Neural cell (in vitro differentiated cells): ENCODE measurements around the gene PRKCZ. TPM values are rescaled to one million over a fixed set of nuclear protein-coding genes. Genes with fewer than 3 reads are reported as not detected.

ENCODE experiments used
- H2AFZ ChIP-seq: fragments of 200-600, 300-800 bp; sonication (generic), shearing (Covaris generic); 2 replicates; pipeline ENCODE4 v1.6.0; 2014; ENCODE audit warnings: low read depth, mild to moderate bottlenecking, antibody characterized with exemption, low read length, moderate library complexity
- H3F3A ChIP-seq: fragments of 200-600 bp; shearing (Covaris generic); 2 replicates; pipeline ENCODE4 v1.6.1; 2016; ENCODE audit warnings: mild to moderate bottlenecking, moderate library complexity, mixed read lengths, antibody characterized with exemption, low read length; ENCODE audit not compliant: insufficient read depth, poor library complexity, severe bottlenecking
- H3K27ac ChIP-seq: fragments of 200-600, 300-800 bp; sonication (generic), shearing (Covaris generic); 2 replicates; pipeline ENCODE4 v1.5.1; 2014; ENCODE audit warnings: mild to moderate bottlenecking, low read length, moderate library complexity
- H3K27me3 ChIP-seq: fragments of 300-800, 200-600 bp; sonication (generic), shearing (Covaris generic); 2 replicates; pipeline ENCODE4 v1.6.0; 2014; ENCODE audit warnings: mild to moderate bottlenecking, low read depth, low read length, moderate library complexity; ENCODE audit not compliant: insufficient read depth
- H3K36me3 ChIP-seq: fragments of 300-800, 200-600 bp; sonication (generic), shearing (Covaris generic); 2 replicates; pipeline ENCODE4 v1.5.1; 2014; ENCODE audit warnings: mild to moderate bottlenecking, antibody characterized with exemption, low read length, moderate library complexity; ENCODE audit not compliant: insufficient read depth
- H3K4me2 ChIP-seq: fragments of 300-800, 200-600 bp; sonication (generic), shearing (Covaris generic); 2 replicates; pipeline ENCODE4 v1.6.0; 2014; ENCODE audit warnings: mild to moderate bottlenecking, low read length
- H3K4me3 ChIP-seq: fragments of 300-800, 200-600 bp; sonication (generic), shearing (Covaris generic); 2 replicates; pipeline ENCODE4 v1.5.1; 2014; ENCODE audit warnings: mild to moderate bottlenecking, low read length, moderate library complexity
- H3K79me2 ChIP-seq: fragments of 200-600 bp; shearing (Covaris generic); replicated peaks from 2 replicates; pipeline ENCODE4 v1.6.0; 2014; ENCODE audit warnings: mild to moderate bottlenecking, low read length, moderate library complexity; ENCODE audit not compliant: insufficient read depth
- H3K9ac ChIP-seq: fragments of 300-800, 200-600 bp; sonication (generic), shearing (Covaris generic); 2 replicates; pipeline ENCODE4 v1.6.1; 2016; ENCODE audit warnings: mild to moderate bottlenecking, low read length, mixed read lengths
- H3K9me2 ChIP-seq: fragments of 200-600 bp; shearing (Covaris generic); 2 replicates; pipeline ENCODE4 v1.6.1; 2016; ENCODE audit warnings: mild to moderate bottlenecking, low read length, mixed read lengths; ENCODE audit not compliant: insufficient read depth
- H3K9me3 ChIP-seq: fragments of 200-600, 300-800 bp; sonication (generic), shearing (Covaris generic); 2 replicates; pipeline ENCODE4 v1.6.1; 2016; ENCODE audit warnings: mild to moderate bottlenecking, mixed run types, low read length, moderate library complexity, mixed read lengths
- H4K20me1 ChIP-seq: fragments of 200-600 bp; shearing (Covaris generic); 2 replicates; pipeline ENCODE4 v1.6.1; 2016; ENCODE audit warnings: mild to moderate bottlenecking, mixed run types; ENCODE audit not compliant: insufficient read depth
- EP300 ChIP-seq: fragments of 450-650 bp; conservative IDR thresholded peaks from 2 replicates; pipeline ENCODE4 v1.6.1; 2014; ENCODE audit warnings: antibody characterized with exemption, mild to moderate bottlenecking, moderate library complexity; ENCODE audit not compliant: poor library complexity, severe bottlenecking
- EZH2 ChIP-seq: fragments of 200-600, 300-800 bp; shearing (Covaris generic), sonication (generic); IDR thresholded peaks from 2 replicates; pipeline ENCODE4 v1.6.1; 2014; ENCODE audit warnings: antibody characterized with exemption, low read length, borderline replicate concordance, mild to moderate bottlenecking; ENCODE audit not compliant: insufficient read depth, poor library complexity, severe bottlenecking
- MXI1 ChIP-seq: fragments of 450-650 bp; conservative IDR thresholded peaks from 2 replicates; pipeline ENCODE4 v1.6.1; 2014; ENCODE audit warnings: antibody characterized with exemption, mild to moderate bottlenecking; ENCODE audit not compliant: poor library complexity, severe bottlenecking
- POLR2AphosphoS5 ChIP-seq: IDR thresholded peaks from 2 replicates; pipeline ENCODE4 v1.6.1; 2012
- RAD21 ChIP-seq: fragments of 450-650 bp; conservative IDR thresholded peaks from 2 replicates; pipeline ENCODE4 v1.6.1; 2014; ENCODE audit warnings: antibody characterized with exemption, mild to moderate bottlenecking, moderate library complexity
- SMC3 ChIP-seq: fragments of 450-650 bp; conservative IDR thresholded peaks from 2 replicates; pipeline ENCODE4 v1.6.1; 2014; ENCODE audit warnings: antibody characterized with exemption, mild to moderate bottlenecking, moderate library complexity; ENCODE audit not compliant: poor library complexity
- TAF1 ChIP-seq: IDR thresholded peaks from 2 replicates; pipeline ENCODE4 v1.6.1; 2012; ENCODE audit warnings: low read depth
- polyA plus RNA-seq: library from polyadenylated mRNA; depleted of rRNA; stranded (reverse); fragments of >200 nt; gene quantifications from 2 replicates; pipeline ENCODE4 v1.2.3, GENCODE V29; 2014
- TF ChIP-seq, protein P1 (sequence below): IDR thresholded peaks from 2 replicates; pipeline ENCODE4 v1.6.1; 2012; ENCODE audit warnings: borderline replicate concordance
- TF ChIP-seq, protein P2 (sequence below): fragments of 450-650 bp; IDR thresholded peaks from 2 replicates; pipeline ENCODE4 v1.5.1; 2014; ENCODE audit warnings: antibody characterized with exemption, mild to moderate bottlenecking, moderate library complexity; ENCODE audit not compliant: poor library complexity, severe bottlenecking

The PRKCZ gene
- polyA plus RNA-seq, 1 donor from 2014 or later: 54.9 TPM

DNA sequence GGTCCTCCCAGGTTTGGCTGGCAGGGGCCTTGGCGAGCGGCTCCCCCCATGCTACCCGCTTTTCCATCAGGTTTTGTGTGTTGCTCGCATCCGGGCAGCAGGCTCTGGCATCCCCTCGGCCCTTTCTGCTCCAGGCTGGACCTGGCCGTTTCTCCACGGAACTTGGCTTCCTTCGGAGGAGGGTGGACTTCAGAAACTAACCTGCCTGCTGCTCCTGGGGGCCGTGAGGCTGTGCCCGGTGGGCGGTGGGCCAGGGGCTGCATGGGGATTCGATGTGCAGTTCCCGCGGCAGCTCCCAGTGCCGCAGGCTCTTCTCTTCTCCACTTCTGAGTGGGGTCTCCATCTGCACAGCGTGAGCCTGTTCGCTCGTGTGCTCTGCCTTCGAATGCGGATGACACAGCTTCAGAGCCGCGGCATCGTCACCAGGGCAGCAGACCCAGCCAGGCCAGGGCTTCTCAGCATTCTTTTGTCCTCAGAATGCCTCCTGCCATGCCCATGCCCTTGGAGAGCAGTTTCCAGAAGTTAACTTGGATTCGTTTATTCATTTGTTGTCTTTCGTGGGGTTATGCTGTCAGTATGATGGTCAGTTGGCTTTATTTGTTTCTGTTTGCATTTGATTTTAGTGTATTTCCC lies 36.4 kb downstream of the PRKCZ start:
- Histone ChIP-seq H3K4me3 (no peak overlapping the region), H3K9ac (no peak overlapping the region), H3K9me3 (no peaks in the 10 kb centered on the region), H3K27ac (no peak overlapping the region), H3K9me2 (no peaks in the 10 kb centered on the region), H3K36me3 (no peaks in the 10 kb centered on the region), H4K20me1 (no peaks in the 10 kb centered on the region), H3K79me2 (no peaks in the 10 kb centered on the region), H3K4me2 (no peak overlapping the region), H3K27me3 (no peaks in the 10 kb centered on the region), H2AFZ (no peak overlapping the region), H3F3A (no peaks in the 10 kb centered on the region)
- TF ChIP-seq SMC3 (no peak), MXI1 (no peak), POLR2AphosphoS5 (no peak), TAF1 (no peak), EP300 (no peak), RAD21 (no peak), EZH2 (no peak)
- TF ChIP-seq, protein P1, sequence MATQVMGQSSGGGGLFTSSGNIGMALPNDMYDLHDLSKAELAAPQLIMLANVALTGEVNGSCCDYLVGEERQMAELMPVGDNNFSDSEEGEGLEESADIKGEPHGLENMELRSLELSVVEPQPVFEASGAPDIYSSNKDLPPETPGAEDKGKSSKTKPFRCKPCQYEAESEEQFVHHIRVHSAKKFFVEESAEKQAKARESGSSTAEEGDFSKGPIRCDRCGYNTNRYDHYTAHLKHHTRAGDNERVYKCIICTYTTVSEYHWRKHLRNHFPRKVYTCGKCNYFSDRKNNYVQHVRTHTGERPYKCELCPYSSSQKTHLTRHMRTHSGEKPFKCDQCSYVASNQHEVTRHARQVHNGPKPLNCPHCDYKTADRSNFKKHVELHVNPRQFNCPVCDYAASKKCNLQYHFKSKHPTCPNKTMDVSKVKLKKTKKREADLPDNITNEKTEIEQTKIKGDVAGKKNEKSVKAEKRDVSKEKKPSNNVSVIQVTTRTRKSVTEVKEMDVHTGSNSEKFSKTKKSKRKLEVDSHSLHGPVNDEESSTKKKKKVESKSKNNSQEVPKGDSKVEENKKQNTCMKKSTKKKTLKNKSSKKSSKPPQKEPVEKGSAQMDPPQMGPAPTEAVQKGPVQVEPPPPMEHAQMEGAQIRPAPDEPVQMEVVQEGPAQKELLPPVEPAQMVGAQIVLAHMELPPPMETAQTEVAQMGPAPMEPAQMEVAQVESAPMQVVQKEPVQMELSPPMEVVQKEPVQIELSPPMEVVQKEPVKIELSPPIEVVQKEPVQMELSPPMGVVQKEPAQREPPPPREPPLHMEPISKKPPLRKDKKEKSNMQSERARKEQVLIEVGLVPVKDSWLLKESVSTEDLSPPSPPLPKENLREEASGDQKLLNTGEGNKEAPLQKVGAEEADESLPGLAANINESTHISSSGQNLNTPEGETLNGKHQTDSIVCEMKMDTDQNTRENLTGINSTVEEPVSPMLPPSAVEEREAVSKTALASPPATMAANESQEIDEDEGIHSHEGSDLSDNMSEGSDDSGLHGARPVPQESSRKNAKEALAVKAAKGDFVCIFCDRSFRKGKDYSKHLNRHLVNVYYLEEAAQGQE: no peak
- TF ChIP-seq, protein P2, sequence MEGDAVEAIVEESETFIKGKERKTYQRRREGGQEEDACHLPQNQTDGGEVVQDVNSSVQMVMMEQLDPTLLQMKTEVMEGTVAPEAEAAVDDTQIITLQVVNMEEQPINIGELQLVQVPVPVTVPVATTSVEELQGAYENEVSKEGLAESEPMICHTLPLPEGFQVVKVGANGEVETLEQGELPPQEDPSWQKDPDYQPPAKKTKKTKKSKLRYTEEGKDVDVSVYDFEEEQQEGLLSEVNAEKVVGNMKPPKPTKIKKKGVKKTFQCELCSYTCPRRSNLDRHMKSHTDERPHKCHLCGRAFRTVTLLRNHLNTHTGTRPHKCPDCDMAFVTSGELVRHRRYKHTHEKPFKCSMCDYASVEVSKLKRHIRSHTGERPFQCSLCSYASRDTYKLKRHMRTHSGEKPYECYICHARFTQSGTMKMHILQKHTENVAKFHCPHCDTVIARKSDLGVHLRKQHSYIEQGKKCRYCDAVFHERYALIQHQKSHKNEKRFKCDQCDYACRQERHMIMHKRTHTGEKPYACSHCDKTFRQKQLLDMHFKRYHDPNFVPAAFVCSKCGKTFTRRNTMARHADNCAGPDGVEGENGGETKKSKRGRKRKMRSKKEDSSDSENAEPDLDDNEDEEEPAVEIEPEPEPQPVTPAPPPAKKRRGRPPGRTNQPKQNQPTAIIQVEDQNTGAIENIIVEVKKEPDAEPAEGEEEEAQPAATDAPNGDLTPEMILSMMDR: no peak

DNA sequence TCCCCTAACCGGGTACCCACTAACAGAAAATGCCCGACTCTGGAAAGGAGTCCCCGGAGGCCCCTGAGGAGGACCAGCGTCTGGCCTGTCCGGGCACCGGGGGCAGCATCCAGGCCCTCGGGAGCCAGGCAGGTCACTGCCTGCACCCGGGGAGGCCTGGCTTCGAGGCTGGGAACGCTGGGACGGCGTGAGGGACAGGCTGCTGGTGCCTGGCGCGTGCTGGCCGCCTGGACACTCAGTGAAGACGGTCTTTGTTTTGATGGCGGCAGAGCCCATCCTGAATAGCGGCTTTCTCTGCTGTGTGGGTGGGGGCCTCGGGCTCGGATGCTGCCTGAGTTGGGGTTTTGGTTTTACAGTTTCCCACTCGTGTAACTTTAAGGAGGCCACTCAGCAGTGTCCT lies 37.6 kb downstream of the PRKCZ start:
- no peak for TF ChIP-seq POLR2AphosphoS5
- no peak for TF ChIP-seq EP300
- no peak for TF ChIP-seq SMC3
- TF ChIP-seq EZH2: no peak
- TF ChIP-seq, protein P1: no peak
- TF ChIP-seq MXI1: no peak
- TF ChIP-seq TAF1: no peak
- no peak for TF ChIP-seq RAD21
- TF ChIP-seq, protein P2: no peak
- H3K27ac ChIP-seq: no peak overlapping the region
- H3K9me2 ChIP-seq: no peaks in the 10 kb centered on the region
- no peak overlapping the region for H2AFZ ChIP-seq
- no peaks in the 10 kb centered on the region for H3K79me2 ChIP-seq
- no peaks in the 10 kb centered on the region for H3K27me3 ChIP-seq
- H3K9me3 ChIP-seq: no peaks in the 10 kb centered on the region
- H3K9ac ChIP-seq: no peak overlapping the region
- H3K36me3 ChIP-seq: no peaks in the 10 kb centered on the region
- H3K4me2 ChIP-seq: no peak overlapping the region
- no peaks in the 10 kb centered on the region for H4K20me1 ChIP-seq
- H3F3A ChIP-seq: no peaks in the 10 kb centered on the region
- no peak overlapping the region for H3K4me3 ChIP-seq
